Left renal pelvis (tissue), 4 donors: Measurements from ENCODE around the gene RLIM. TPM values are rescaled to one million over a fixed set of nuclear protein-coding genes. Genes with fewer than 3 reads are reported as not detected.
"Not testable (repeated sequence)": the region's sequence is repeated elsewhere in the genome, so short reads cannot be mapped to it uniquely, and the experiment has no call there.

ENCODE experiments used
- DNase-seq, 4 donors: peaks; one replicate each; pipeline ENCODE4 v3.0.0-alpha.2; 2013; ENCODE audit warnings: low read depth in 4 of 4, low spot score in 3 of 4
- polyA plus RNA-seq, 4 donors: library from polyadenylated mRNA; unstranded; fragments of 120-200 nt; gene quantifications; one replicate each; pipeline ENCODE4 v1.2.1, GENCODE V29; 2013; ENCODE audit not compliant: insufficient read length in 4 of 4

RLIM gene, protein sequence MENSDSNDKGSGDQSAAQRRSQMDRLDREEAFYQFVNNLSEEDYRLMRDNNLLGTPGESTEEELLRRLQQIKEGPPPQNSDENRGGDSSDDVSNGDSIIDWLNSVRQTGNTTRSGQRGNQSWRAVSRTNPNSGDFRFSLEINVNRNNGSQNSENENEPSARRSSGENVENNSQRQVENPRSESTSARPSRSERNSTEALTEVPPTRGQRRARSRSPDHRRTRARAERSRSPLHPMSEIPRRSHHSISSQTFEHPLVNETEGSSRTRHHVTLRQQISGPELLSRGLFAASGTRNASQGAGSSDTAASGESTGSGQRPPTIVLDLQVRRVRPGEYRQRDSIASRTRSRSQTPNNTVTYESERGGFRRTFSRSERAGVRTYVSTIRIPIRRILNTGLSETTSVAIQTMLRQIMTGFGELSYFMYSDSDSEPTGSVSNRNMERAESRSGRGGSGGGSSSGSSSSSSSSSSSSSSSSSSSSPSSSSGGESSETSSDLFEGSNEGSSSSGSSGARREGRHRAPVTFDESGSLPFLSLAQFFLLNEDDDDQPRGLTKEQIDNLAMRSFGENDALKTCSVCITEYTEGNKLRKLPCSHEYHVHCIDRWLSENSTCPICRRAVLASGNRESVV
- 10 to 100 TPM; 29.0 to 37.2 (median 32.1) TPM for polyA plus RNA-seq

DNA sequence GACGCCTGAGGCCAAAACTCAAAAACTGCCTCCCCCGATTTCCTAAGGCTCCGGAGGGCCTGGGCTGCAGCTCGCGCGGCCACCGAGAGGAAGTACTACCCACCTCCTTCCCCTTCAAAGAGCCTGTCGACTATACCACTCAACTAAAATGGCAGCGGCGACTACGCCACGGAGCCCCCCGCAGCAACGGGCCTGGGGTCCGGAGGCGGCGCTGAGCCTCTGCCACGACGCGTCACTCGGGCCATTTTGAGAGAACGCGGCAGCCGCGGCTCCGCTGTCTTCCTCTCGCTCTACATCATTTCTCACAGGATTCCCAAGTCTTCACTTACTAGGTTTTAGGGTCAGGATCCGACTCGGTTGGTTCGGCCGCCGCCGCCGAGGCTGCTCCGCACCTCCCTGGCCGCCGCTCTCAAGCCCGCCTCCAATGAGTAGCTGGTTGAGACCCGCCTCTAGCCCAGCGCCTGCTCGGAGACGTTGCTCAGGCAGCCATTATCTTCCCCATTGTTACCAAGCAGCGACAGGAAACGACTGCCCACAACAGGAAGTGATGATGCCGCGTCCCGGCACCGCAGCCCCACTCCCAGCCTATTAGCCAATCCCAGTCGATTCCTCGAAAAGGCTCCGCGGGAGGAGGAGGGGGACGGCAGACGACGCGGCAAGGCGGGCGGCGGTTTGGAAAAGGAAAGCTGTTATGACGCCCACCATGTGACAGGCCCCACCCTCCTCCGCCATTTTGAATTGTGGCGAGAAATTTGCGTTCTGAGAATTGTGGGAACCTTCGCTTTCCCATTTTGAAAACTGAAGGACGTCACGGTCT is at the start of gene RLIM:
Gene RLIM (minus strand): TSS at position 532 of the 817 bp plus-strand sequence. CDS start 18,647 bp downstream, outside the sequence.
- DNase-seq, result peak; percentile 79 to 87 (median 84)

DNA sequence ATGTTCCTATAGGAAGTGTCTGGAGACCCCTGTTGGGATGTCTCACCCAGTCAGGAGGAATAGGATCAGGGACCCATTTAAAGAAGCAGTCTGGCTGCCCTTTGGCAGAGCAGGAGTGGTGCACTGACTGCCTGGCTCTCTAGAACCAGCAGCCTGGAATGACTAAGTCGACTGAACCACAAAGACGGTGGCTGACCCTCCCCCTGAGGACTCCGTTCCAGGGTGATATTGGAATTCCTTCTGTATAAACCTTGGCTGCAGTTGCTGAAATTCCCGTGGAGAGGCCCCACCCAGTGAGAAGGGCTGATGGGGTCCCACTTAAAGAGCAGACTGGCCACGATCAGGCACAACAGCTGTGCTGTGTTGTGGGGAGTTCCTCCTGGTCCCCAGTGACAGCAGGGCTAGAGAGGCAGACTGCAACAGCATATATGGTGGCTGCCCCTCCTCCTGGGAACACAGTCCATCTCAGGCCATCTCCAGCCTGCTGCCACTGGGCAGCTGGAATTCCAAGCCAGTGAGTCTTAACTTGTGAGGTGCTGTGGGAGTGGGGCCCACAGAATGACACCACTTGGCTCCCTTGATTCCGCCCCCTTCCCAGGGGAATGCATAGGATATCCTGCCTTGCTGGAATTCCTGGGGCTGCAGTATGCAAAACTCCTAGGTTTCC is 41.8 kb upstream of the RLIM start:
- no peak for DNase-seq

DNA sequence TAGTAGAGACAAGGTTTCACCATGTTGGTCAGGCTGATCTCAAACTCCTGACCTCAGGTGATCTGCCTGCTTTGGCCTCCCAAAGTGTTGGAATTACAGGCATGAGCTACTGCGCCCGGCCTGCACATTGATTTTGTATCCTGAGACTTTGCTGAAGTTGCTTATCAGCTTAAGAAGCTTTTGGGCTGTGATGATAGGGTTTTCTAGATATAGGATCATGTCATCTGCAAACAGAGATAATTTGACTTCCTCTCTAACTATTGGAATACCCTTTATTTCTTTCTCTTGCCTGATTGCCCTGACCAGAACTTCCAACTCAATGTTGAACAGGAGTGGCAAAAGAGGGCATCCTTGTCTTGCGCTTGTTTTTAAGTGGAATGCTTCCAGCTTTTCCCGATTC is 40.5 kb upstream of the RLIM start:
- not testable (repeated sequence) for DNase-seq

DNA sequence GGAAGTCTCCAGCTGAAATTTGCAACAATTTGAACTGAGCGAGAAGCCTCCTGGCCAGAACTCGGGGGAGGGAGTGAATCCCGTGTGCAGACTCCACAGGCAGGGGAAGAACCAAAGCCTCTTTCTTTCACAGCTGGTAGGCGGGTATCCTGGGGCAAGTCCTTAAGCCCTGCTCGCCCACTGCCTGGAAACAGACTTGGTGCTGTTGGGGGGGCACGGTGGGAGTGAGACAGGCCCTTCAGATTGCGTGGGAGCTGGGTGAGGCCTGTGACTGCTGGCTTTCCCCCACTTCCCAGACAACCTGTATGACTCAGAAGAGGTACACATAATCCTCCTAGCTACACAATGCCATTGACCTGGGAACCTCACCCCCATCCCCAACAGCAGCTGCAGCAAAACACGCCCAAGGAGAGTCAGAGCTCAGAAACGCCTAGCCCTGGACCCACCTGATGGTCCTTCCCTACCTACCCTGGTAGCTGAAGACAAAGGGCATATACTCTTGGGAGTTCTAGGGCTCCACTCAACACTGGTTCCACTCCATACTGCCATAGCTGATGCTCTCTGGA is 22.4 kb upstream of the RLIM start:
- DNase-seq, result no peak

DNA sequence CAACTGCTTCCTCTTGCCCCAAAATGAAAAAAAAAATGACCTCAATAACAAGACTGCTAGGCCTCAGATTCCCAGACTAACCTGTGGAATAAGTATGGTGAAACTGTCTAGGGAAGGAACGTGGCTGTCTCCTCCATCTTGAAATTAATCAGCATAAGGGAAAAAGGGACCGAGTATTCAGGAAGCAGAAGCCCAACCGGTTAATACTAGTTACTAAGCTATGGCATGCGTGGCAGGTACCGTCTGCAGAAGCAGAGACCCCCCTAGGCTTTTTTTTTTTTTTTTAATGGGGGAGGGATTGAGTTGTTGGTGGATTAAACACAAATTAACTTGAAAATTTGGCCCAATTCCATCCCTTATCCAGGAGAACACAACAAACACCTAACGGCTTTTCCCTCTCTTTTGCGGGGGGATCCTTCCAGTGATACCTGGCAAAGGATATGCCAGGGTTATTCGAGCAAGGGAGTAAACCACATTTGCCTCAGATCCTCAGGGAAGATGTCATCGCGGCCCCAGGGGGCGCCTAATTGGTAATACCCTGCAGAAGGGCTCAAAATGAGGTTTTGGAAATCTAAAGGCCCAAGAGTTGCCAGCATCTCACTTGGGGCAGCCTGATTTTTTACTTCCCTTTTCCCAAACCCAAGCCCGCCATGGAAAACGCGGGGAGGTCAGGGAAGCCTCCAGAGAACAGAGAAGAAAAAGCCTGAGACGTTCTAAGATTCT is 893 bp downstream of the RLIM start:
- DNase-seq, result peak; percentile 5 to 21 (median 14)

DNA sequence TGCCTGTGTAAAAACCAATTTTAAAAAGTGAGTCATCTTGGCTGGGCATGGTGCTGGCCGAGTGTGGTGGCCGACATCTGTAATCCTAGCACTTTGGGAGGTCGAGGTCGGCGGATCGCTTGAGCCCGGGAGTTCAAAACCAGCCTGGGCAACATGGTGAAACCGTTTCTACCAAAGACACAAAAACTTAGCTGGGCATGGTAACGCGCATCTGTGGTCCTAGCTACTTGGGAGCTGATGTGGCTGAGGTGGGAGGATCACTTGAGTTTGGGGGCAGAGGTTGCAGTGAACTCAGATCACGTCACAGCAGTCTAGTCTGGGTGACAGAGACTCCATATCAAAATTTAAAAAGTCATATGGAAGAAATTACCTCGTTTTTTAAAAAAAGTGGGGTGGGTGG is 7.6 kb downstream of the RLIM start:
- no peak for DNase-seq

DNA sequence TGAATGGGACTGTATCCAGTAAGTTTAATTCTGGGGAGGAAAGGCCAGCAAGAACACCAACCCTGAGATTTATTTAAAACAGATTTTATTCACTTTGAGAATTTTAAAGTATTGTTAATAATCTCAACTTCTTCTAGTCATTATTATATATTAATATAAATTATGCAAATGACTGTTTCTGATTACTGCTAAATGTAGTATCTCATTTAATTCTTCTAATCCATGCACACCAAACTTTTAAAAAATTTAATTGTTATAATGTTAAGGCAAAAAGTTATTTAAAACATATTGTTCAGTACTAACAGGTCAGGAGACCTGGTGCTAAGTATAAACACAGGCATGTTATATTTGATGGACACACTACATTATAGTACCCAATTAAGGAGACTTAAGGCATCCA is 8.1 kb downstream of the RLIM start:
- DNase-seq, result no peak

DNA sequence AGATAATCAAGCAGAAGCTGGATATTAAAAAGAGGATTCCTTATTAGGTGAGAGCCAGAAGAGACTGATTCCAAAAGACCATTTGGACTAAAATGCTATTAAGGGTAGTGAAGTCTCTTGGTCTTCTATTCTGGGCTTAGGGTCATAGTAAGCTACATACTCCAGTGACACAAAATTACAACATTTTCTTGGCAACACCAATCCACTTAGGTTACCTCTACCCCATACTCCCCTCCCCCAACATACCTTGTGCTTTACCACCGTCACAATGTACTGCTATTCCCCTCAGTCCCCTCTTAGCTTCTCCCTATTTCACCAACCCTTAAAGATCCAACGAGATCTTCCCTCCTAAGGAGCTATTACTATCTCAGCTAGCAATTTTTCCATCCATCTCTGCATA is 11.4 kb downstream of the RLIM start:
- DNase-seq, result no peak

DNA sequence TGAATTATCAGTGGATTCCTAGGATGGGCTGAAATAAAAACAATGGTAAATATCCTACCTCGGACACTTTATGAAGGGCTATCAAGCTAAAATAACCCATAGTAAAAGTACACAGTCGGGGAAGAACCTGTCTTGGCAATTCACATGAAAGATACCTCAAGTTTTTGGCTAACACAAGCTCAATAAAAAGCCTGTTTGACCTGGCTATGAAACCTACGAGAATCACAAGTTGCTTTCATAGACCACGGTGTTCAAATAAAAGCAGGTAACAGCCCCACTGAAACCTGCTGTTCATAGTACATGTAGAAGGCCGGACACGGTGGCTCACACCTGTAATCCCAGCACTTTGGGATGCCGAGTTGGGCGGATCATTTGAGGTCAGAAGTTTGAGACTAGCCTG is 12.3 kb downstream of the RLIM start:
- DNase-seq, result no peak

DNA sequence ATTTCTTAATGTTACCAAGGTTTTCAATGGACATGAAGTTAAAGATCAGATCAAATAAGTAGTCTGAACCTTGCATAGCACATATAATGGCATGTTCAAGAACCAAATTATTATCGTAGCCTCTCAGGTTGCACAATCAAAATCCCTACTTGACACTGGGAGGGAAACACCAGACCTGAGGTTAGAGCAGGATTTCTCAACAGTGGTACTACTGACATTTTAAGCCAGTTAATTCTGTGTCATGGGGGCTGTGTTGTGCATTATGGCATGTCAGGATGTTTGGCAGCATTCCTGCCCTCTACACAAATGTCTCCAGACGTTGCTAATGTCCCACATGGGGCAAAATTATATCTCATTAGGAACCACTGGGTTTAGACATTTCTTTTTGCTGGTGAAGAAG is 20.8 kb downstream of the RLIM start:
- no peak for DNase-seq

DNA sequence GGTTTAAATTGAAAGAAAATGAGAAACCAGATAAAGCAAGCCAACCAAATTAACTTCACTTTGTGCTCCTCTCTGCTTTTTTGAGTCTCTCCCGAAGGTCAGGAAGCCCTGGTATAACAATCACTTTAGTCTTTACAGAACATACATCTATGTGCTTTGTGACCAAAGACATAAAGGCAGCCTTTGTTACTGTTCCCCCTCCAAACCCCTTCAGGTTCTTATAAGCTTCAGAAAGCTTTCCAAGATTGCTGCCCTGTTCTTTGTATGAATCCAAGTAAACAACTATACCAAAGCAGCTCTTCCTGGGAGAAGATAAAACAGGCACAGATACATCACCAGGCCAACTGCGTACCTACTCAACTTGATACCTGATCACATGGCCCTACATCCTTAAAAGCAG is 28.7 kb downstream of the RLIM start:
- no peak for DNase-seq

DNA sequence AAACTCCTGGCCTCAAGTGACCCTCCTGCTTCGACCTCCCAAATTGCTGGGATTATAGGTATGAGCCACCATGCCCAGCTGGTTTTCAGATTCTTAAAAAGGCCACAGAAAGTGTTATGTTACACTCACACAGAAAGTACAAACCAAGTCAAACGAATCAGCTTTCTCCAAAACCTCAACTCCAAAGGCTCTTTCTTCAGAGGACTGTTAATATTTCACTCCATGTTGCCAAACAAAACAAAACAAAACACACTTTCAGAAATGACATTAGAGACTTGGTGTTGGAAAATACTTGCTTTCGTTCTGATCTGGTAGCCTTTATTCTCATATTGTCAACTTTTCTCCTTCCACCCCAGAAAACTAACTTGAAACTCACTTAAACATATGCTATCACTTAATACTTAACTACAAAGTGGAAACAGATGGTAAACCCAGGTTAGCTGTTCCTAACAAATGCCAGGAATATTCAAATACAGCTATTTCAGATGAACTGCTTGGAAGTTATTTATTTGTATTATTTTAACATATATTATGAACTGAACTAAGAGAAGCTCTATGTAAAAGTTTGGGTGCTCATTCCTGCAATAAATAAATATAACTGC is 34.7 kb downstream of the RLIM start:
- DNase-seq, result no peak

DNA sequence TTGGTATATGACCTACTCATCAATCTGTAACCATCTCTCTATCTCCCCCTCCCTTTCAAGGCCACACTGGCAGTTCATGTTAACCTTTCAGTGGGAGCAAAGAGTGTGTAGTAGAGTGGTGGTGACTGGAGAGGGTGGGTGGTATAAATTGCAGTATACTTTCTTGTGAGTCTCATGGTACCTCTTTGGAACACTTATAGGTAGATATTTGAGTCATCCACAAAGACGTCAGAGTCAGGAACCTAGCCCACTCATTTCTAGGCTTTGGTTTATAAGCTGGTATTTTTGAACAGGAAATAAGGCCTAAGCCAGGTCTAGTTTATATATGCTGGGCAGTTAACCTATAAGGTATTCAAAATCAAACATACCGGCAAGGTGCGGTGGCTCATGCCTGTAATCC is 36.3 kb downstream of the RLIM start:
- DNase-seq, result no peak

DNA sequence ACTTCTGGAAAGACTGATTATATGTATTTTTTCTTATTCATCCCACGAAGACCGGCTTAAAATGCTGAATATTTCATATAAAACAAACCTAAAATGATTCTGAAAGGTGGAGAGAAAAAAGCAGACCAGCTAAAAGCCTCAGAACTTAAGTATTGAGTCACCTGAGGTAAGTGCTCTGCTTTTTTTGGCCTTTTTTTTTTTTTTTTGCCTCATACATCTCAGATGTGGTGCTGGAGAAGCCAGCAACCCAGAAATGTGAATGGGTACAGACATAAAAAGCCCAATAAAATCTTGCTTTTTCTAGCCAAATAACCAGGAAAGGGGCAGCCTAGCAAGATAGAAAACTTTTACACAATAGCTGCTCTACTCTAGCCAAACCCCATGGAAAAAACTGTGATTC is 57.0 kb downstream of the RLIM start:
- no peak for DNase-seq

DNA sequence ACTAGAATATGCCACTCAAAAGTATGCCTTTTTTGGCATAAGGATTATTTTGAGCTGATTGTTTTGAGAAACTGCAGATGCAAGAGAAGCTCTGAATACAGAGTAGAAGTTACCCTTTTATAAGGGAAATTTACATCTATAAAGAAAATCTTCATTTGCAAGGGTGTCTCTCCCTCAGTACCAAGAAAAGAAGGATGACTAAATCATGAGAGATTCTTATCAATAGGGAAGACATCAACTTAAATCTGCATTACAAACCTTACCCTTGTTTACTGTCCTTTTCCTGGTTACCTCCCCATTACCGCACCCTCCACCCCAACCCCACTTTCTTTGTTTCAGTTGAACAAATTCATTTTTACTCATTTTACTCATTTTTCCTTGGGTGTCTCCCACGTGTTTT is 62.5 kb downstream of the RLIM start:
- no peak for DNase-seq

DNA sequence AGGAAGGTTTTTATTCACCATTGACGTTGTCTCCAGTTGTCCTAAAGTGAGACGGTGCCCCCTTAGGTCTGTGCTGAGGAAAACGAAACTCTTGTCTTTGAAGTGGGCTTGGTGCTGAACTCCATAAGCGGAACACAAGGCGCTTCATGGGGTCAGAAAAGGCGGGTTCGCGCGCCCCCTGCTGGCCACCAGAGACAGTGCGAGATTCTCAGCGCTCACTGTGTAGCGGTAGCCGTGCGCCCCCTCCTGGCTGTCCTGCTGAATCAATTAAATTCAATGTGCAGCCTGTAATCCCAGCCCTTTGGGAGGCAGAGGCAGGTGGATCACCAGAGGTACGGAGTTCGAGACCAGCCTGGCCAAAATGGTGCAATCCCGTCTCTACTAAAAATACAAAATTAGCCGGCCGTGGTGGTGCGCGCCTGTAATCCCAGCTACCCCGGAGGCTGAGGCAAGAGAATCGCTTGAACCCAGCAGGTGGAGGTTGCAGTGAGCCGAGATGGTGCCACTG is 64.1 kb downstream of the RLIM start:
- DNase-seq, result peak; percentile 1 to 40 (median 38)

DNA sequence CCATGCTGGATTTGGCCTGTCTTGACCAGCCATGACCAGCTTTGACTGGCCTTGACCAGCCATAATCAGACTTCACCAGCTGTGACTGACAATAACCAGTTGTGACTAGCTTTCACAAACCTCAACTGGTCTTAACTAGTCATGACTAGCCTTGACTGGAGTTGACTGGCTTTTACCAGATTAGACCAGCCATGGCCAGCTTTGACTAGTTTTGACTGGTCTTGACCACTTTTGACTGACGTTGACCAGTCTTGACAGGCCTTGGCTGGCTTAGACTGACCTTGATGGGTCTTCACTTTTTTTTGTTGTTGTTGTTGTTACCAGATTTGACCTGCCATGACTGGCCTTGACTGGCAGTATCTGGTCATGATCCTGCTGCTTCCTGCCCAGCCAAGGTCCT is 67.4 kb downstream of the RLIM start:
- DNase-seq, result no peak

DNA sequence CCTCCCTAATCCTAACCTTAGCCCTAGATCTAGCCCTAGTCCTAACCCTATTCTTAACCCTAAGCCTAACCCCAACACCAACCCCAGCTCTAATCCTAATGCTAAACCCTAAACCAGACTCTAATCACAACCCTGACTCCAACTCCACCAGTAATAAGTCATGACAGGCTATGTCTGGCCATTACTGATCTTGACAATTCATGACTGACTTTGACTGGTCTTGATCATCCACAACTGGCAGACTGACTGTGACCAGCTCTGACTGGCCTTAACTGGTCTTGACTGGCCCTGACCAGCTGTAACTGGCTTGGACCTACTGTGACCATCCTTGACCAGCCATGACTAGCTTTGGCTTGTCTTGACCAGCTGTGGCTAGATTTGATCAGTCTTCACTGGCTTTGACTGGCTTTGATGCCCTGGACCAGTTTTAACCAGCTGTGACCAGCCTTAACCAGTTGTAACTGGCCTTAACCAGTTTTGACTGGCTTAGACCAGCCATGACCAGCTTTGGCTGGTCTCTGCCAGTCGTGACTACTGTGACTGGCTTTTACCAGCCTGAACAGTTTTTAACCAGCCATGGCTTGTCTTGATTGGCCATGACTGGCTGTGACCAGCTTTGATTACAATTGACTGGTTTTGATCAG is 68.4 kb downstream of the RLIM start:
- no peak for DNase-seq
